Measurements from ENCODE around the gene USP27X.

Gene USP27X

GRCh38 chrX:49892542-49892941 lies 13.3 kb downstream of the USP27X start:
- no peak for DNase-seq

GRCh38 chrX:49896951-49897350 lies 17.7 kb downstream of the USP27X start:
- no peak for DNase-seq

- DNase-seq: no peak
Measured at GRCh38 chrX:49901048-49901447, 21.8 kb downstream of the USP27X start.

GRCh38 chrX:49910344-49910743 lies 31.1 kb downstream of the USP27X start:
- no peak for DNase-seq

- no peak for DNase-seq
Measured at GRCh38 chrX:49912086-49912485, 32.8 kb downstream of the USP27X start.

GRCh38 chrX:49912861-49913260 lies 33.6 kb downstream of the USP27X start:
- DNase-seq: no peak

GRCh38 chrX:49915361-49916222 lies 36.3 kb downstream of the USP27X start:
- DNase-seq: no peak

GRCh38 chrX:49919617-49920016 lies 40.3 kb downstream of the USP27X start:
- peak; percentile 50 for DNase-seq

- DNase-seq: no peak
Measured at GRCh38 chrX:49921109-49921508, 41.8 kb downstream of the USP27X start.

GRCh38 chrX:49922291-49923241 lies 43.3 kb downstream of the USP27X start, which contains the start of gene CLCN5:
CLCN5 (plus strand) TSS chrX:49922596; CDS start chrX:49925299, 2,703 bp downstream.
- peak; percentile 92 for DNase-seq

- DNase-seq: no peak
Measured at GRCh38 chrX:49925176-49925575, 45.9 kb downstream of the USP27X start.

- no peak for DNase-seq
Measured at GRCh38 chrX:49930039-49930438, 50.8 kb downstream of the USP27X start.
